ELR (cell line): Measurements from ENCODE around the gene AP5Z1.

Source experiments
- DNase-seq: peaks from one replicate; pipeline ENCODE4 v3.0.0-alpha.2; 2015; ENCODE audit warnings: low read depth

The AP5Z1 gene

GRCh38 chr7:4775250-4775847 is at the start of gene AP5Z1:
Gene AP5Z1, plus strand, starts transcription at chr7:4775623. Its CDS starts 93 bp downstream, at chr7:4775716.
- DNase-seq, result peak; percentile 98

- no peak for DNase-seq
Measured at GRCh38 chr7:4725850-4726450, 49.5 kb upstream of the AP5Z1 start.

GRCh38 chr7:4726566-4726965 is 48.9 kb upstream of the AP5Z1 start:
- DNase-seq, result no peak

- no peak for DNase-seq
Measured at GRCh38 chr7:4727914-4728705, 47.3 kb upstream of the AP5Z1 start.

- DNase-seq, result no peak
Measured at GRCh38 chr7:4729266-4729665, 46.2 kb upstream of the AP5Z1 start.

GRCh38 chr7:4730276-4730675 is 45.1 kb upstream of the AP5Z1 start:
- no peak for DNase-seq

- DNase-seq, result no peak
Measured at GRCh38 chr7:4730971-4731370, 44.5 kb upstream of the AP5Z1 start.

GRCh38 chr7:4731803-4732202 is 43.6 kb upstream of the AP5Z1 start:
- no peak for DNase-seq

- no peak for DNase-seq
Measured at GRCh38 chr7:4733936-4734528, 41.4 kb upstream of the AP5Z1 start.

- DNase-seq, result no peak
Measured at GRCh38 chr7:4734587-4735345, 40.7 kb upstream of the AP5Z1 start.

GRCh38 chr7:4737300-4737699 is 38.1 kb upstream of the AP5Z1 start:
- DNase-seq, result no peak

- DNase-seq, result peak; percentile 96
Measured at GRCh38 chr7:4738711-4739527, 36.5 kb upstream of the AP5Z1 start.

- DNase-seq, result no peak
Measured at GRCh38 chr7:4739528-4739992, 35.9 kb upstream of the AP5Z1 start.

GRCh38 chr7:4740796-4741195 is 34.6 kb upstream of the AP5Z1 start:
- no peak for DNase-seq

GRCh38 chr7:4742051-4742573 is 33.3 kb upstream of the AP5Z1 start:
- no peak for DNase-seq

GRCh38 chr7:4742852-4743251 is 32.6 kb upstream of the AP5Z1 start:
- peak; percentile 24 for DNase-seq

GRCh38 chr7:4744391-4745264 is 30.8 kb upstream of the AP5Z1 start:
- DNase-seq, result peak; percentile 98

- DNase-seq, result no peak
Measured at GRCh38 chr7:4745265-4745919, 30.0 kb upstream of the AP5Z1 start.
